Neuronal stem cell (in vitro differentiated cells): ENCODE data around the gene ATP11A.

Experiments
- DNase-seq: peaks from one replicate; pipeline ENCODE4 v3.0.0-alpha.2; 2013; ENCODE audit warnings: low spot score
- H2AFZ ChIP-seq: one replicate; pipeline ENCODE4 v1.6.1; 2013; ENCODE audit warnings: mild to moderate bottlenecking, low read length, inconsistent platforms
- H2AK5ac ChIP-seq: 2 replicates; pipeline ENCODE4 v1.6.1; 2013; ENCODE audit warnings: low read depth, mild to moderate bottlenecking, inconsistent platforms, low read length, moderate library complexity, mixed read lengths
- H2BK120ac ChIP-seq: 2 replicates; pipeline ENCODE4 v1.6.1; 2013; ENCODE audit warnings: low read depth, mild to moderate bottlenecking, inconsistent platforms, low read length, moderate library complexity, mixed read lengths
- H2BK12ac ChIP-seq: one replicate; pipeline ENCODE4 v1.6.1; 2013; ENCODE audit warnings: low read length, inconsistent platforms
- H2BK15ac ChIP-seq: 2 replicates; pipeline ENCODE4 v1.6.1; 2013; ENCODE audit warnings: mild to moderate bottlenecking, low read length, inconsistent platforms, mixed read lengths
- H2BK5ac ChIP-seq: one replicate; pipeline ENCODE4 v1.6.1; 2013; ENCODE audit warnings: inconsistent platforms, mild to moderate bottlenecking, low read length, moderate library complexity
- H3K14ac ChIP-seq: one replicate; pipeline ENCODE4 v1.6.1; 2013; ENCODE audit warnings: low read length, inconsistent platforms
- H3K18ac ChIP-seq: 2 replicates; pipeline ENCODE4 v1.6.1; 2013; ENCODE audit warnings: low read length, inconsistent platforms
- H3K23ac ChIP-seq: 2 replicates; pipeline ENCODE4 v1.6.1; 2013; ENCODE audit warnings: low read depth, mild to moderate bottlenecking, mixed read lengths, low read length, inconsistent platforms; ENCODE audit not compliant: poor library complexity
- H3K27ac ChIP-seq: replicated peaks from 3 replicates; pipeline ENCODE4 v1.5.1; 2013; ENCODE audit warnings: low read length, inconsistent platforms
- H3K27me3 ChIP-seq, 3 experiments: 2 replicates each; pipeline ENCODE4 v1.6.1; 2013; ENCODE audit warnings: low read length in 3 of 3, mild to moderate bottlenecking in 2 of 3, inconsistent platforms in 1 of 3, low read depth in 1 of 3, mixed read lengths in 1 of 3, moderate library complexity in 1 of 3; ENCODE audit not compliant: control insufficient read depth in 3 of 3, insufficient read depth in 3 of 3
- H3K36me3 ChIP-seq, 2 donors: replicated peaks in 1 of 2; 2 replicates each; pipeline ENCODE4 v1.6.1; 2013; ENCODE audit warnings: low read length in 2 of 2; ENCODE audit not compliant: control insufficient read depth in 2 of 2, insufficient read depth in 2 of 2
- H3K4ac ChIP-seq: 2 replicates; pipeline ENCODE4 v1.6.1; 2013; ENCODE audit warnings: inconsistent platforms, mild to moderate bottlenecking, low read length, moderate library complexity
- H3K4me1 ChIP-seq, 2 donors: 1 replicate in 1 of 2; 2 replicates in 1 of 2; pipeline ENCODE4 v1.6.1; 2013; ENCODE audit warnings: low read length in 2 of 2, low read depth in 1 of 2; ENCODE audit not compliant: control insufficient read depth in 2 of 2, insufficient read depth in 1 of 2
- H3K4me2 ChIP-seq: one replicate; pipeline ENCODE4 v1.6.1; 2013; ENCODE audit warnings: mild to moderate bottlenecking, low read length, inconsistent platforms; ENCODE audit not compliant: insufficient read depth, poor library complexity, severe bottlenecking
- H3K4me3 ChIP-seq, 2 donors: 2 replicates each; pipeline ENCODE4 v1.5.1; 2013; ENCODE audit warnings: low read length in 2 of 2, mild to moderate bottlenecking in 2 of 2, inconsistent platforms in 1 of 2, moderate library complexity in 1 of 2
- H3K79me1 ChIP-seq: one replicate; pipeline ENCODE4 v1.6.1; 2013; ENCODE audit warnings: low read depth, mild to moderate bottlenecking, inconsistent platforms, low read length, moderate library complexity
- H3K9ac ChIP-seq: one replicate; pipeline ENCODE4 v1.6.1; 2013; ENCODE audit warnings: mild to moderate bottlenecking, low read depth, low read length, inconsistent platforms; ENCODE audit not compliant: poor library complexity
- H3K9me3 ChIP-seq, 2 donors: replicated peaks in 1 of 2; 2 replicates each; pipeline versions ENCODE3 to v1.6.1; 2013; ENCODE audit warnings: low read length in 2 of 2, mild to moderate bottlenecking in 2 of 2, inconsistent platforms in 1 of 2, low read depth in 1 of 2, mixed read lengths in 1 of 2, moderate library complexity in 1 of 2; ENCODE audit not compliant: control insufficient read depth in 2 of 2, insufficient read depth in 1 of 2
- H4K8ac ChIP-seq: one replicate; pipeline ENCODE4 v1.6.1; 2013; ENCODE audit warnings: low read depth, mild to moderate bottlenecking, inconsistent platforms, low read length, moderate library complexity
- H4K91ac ChIP-seq: one replicate; pipeline ENCODE4 v1.6.1; 2013; ENCODE audit warnings: low read length, low read depth, mild to moderate bottlenecking, inconsistent platforms; ENCODE audit not compliant: poor library complexity
- WGBS, 2 donors: extraction: QIAGEN DNeasy Blood & Tissue Kit; methylation state at CpG; one replicate each; pipeline ENCODE4 v1.1.7; 2013; ENCODE audit warnings: missing lambda C conversion rate in 2 of 2, mixed read lengths in 1 of 2; ENCODE audit not compliant: insufficient read length in 2 of 2, insufficient replicate concordance in 1 of 2; ENCODE audit errors: extremely low coverage in 2 of 2; 5-methylcytosine and 5-hydroxymethylcytosine counted together

ATP11A gene

GRCh38 chr13:112803422-112803821 lies 113.6 kb downstream of the ATP11A start:
- Histone ChIP-seq H3K9ac (no peak overlapping the region), H4K91ac (no peak overlapping the region), H3K4me2 (no peak overlapping the region), H3K18ac (no peak overlapping the region), H2AK5ac (no peak overlapping the region), H2AFZ (no peak overlapping the region), H3K4me3 (no peak overlapping the region), H3K27me3 (no peaks in the 10 kb centered on the region), H2BK12ac (no peak overlapping the region), H3K4me1 (no peaks in the 10 kb centered on the region), H3K79me1 (peaks cover 2% of the 10 kb centered on the region), H3K14ac (no peak overlapping the region), H2BK15ac (no peak overlapping the region), H3K27ac (no peak overlapping the region), H3K23ac (no peak overlapping the region), H4K8ac (no peak overlapping the region), H3K4ac (no peak overlapping the region), H2BK120ac (no peak overlapping the region), H2BK5ac (no peak overlapping the region), H3K36me3 (peaks cover 8 to 10% of the 10 kb centered on the region in 2 donors), H3K9me3 (peaks cover 2 to 5% of the 10 kb centered on the region in 2 donors)
- no peak for DNase-seq
- WGBS, 2 donors = no CpG with 5 or more reads among the region's 7 CpGs

- H3K18ac ChIP-seq = no peak overlapping the region
- DNase-seq = no peak
- no peak overlapping the region for H2BK120ac ChIP-seq
- H4K8ac ChIP-seq = no peak overlapping the region
- peaks cover 1 to 2% of the 10 kb centered on the region in 2 donors for H3K9me3 ChIP-seq
- no peaks in the 10 kb centered on the region for H3K27me3 ChIP-seq
- H3K4me3 ChIP-seq = no peak overlapping the region
- no peak overlapping the region for H4K91ac ChIP-seq
- H3K4ac ChIP-seq = no peak overlapping the region
- no peak overlapping the region for H2AK5ac ChIP-seq
- peaks cover 2% of the 10 kb centered on the region for H3K79me1 ChIP-seq
- no peaks in the 10 kb centered on the region for H3K4me1 ChIP-seq
- no peak overlapping the region for H3K23ac ChIP-seq
- H2AFZ ChIP-seq = no peak overlapping the region
- H2BK12ac ChIP-seq = no peak overlapping the region
- WGBS, 2 donors = no CpG with 5 or more reads among the region's 5 CpGs
- no peak overlapping the region for H2BK15ac ChIP-seq
- no peak overlapping the region for H2BK5ac ChIP-seq
- no peak overlapping the region for H3K14ac ChIP-seq
- H3K9ac ChIP-seq = no peak overlapping the region
- no peak overlapping the region for H3K4me2 ChIP-seq
- H3K27ac ChIP-seq = no peak overlapping the region
- peaks cover 8 to 10% of the 10 kb centered on the region in 2 donors for H3K36me3 ChIP-seq
Observed at GRCh38 chr13:112804374-112804773, 114.5 kb downstream of the ATP11A start.

DNA sequence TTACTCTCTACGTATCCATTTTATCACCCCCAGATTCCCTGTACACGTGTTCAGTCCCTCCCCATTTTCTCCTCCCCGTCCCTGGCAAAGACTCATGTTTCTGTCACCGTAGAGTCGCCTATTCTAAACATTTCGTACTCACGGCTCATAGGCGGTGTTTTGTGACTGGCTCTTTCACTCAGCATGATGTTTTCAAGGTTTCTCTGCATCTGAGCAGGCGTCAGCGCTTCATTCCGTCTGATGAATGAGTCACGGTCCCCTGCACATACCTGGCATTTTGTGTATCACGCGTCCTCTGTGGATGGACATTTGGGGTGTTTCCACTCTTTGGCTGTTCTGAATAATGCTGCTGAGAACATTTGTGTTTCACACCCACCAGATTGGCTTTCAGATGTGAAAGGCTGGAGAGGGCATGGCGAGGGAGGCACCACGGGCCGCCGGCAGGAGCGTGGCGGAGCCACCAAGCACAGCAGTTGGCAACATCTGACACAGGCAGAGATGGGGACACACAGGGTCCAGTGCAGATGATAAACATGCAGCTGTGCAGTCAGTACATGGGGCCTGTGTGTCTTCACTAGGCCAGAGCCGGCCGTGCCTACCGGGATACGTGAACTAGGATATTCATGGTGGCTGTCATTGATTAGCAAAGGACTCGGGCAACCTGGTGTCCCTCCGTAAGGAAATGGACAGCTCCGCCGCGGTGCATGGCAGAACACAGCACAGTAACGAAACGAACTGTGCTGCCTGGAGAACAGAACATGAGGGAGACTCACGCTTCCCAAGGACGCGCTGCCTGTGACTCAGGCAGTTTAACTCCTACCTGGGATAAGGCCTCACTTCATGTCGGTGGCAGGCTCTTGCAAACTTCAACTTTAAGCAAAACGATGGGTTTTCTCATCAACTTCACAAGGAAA lies 117.2 kb downstream of the ATP11A start:
- Histone ChIP-seq H2BK120ac (peak overlapping the region; percentile 2), H3K36me3 (peaks cover 12 to 14% of the 10 kb centered on the region in 2 donors), H3K18ac (peak overlapping the region; percentile 21), H2BK15ac (no peak overlapping the region), H3K9ac (no peak overlapping the region), H3K27ac (no peak overlapping the region), H2AFZ (no peak overlapping the region), H3K23ac (no peak overlapping the region), H3K79me1 (peaks cover 2% of the 10 kb centered on the region), H3K4me2 (no peak overlapping the region), H4K91ac (no peak overlapping the region), H3K9me3 (peaks cover 0 to 2% of the 10 kb centered on the region in 2 donors), H3K14ac (no peak overlapping the region), H3K27me3 (no peaks in the 10 kb centered on the region), H2BK5ac (no peak overlapping the region), H2BK12ac (no peak overlapping the region), H3K4me1 (no peaks in the 10 kb centered on the region), H4K8ac (no peak overlapping the region), H3K4ac (no peak overlapping the region), H2AK5ac (no peak overlapping the region), H3K4me3 (no peak overlapping the region)
- no CpG with 5 or more reads among the region's 36 CpGs for WGBS, 2 donors
- DNase-seq = no peak

- Histone ChIP-seq H4K8ac (no peak overlapping the region), H3K27me3 (no peaks in the 10 kb centered on the region), H2BK120ac (peak overlapping the region; percentile 8), H3K9me3 (peaks cover 0 to 2% of the 10 kb centered on the region in 2 donors), H4K91ac (no peak overlapping the region), H3K79me1 (peaks cover 2% of the 10 kb centered on the region), H3K4me3 (no peak overlapping the region), H2AK5ac (no peak overlapping the region), H3K18ac (no peak overlapping the region), H2BK5ac (no peak overlapping the region), H2BK15ac (no peak overlapping the region), H3K23ac (no peak overlapping the region), H3K4me2 (no peak overlapping the region), H3K4me1 (no peaks in the 10 kb centered on the region), H2AFZ (no peak overlapping the region), H3K14ac (no peak overlapping the region), H3K36me3 (peaks cover 14 to 16% of the 10 kb centered on the region in 2 donors), H3K9ac (no peak overlapping the region), H3K27ac (no peak overlapping the region), H3K4ac (no peak overlapping the region), H2BK12ac (no peak overlapping the region)
- no CpG with 5 or more reads among the region's 24 CpGs for WGBS, 2 donors
- no peak for DNase-seq
Observed at GRCh38 chr13:112807653-112808376, 118.0 kb downstream of the ATP11A start.
